PC-9 (cell line): Measurements from ENCODE around the gene VPS35.

Experiments used
- CTCF ChIP-seq: fragments of 200-600 bp; sonication (generic); conservative IDR thresholded peaks from 2 replicates; pipeline ENCODE4 v1.6.1; 2017; ENCODE audit warnings: mixed run types, antibody characterized with exemption, mild to moderate bottlenecking, moderate library complexity
- EZH2 ChIP-seq: fragments of 200-600 bp; sonication (generic); IDR thresholded peaks from 2 replicates; pipeline ENCODE4 v1.8.0; 2017; ENCODE audit warnings: antibody characterized with exemption, low read depth

DNA sequence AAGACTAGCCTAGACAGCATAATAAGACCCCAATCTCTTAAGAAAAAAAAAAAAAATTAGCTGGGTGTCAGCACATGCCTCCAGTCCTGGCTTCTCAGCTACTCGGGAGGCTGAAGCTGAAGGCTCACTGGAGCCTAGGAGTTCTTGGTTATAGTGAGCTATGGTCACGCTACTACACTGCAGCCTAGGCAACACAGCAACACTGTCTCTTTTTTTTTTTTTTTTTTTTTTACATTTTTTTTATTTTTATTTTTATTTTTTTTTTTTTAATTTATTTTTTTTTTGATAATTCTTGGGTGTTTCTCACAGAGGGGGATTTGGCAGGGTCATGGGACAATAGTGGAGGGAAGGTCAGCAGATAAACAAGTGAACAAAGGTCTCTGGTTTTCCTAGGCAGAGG lies 4.6 kb upstream of the VPS35 start:
- TF ChIP-seq CTCF (no peak), EZH2 (no peak)
